HepG2 (cell line): ENCODE measurements around the gene CX3CR1. TPM values are rescaled to one million over a fixed set of nuclear protein-coding genes. Genes with fewer than 3 reads are reported as not detected.

Source experiments
- CHD2 ChIP-seq: IDR thresholded peaks from 2 replicates; pipeline ENCODE4 v1.6.1; 2011; ENCODE audit warnings: low read depth, low read length, improper control_type of control experiment
- CREB1 ChIP-seq, 2 experiments: fragments of 450-650 bp in 1 of 2; IDR thresholded peaks; 2 replicates each; pipeline ENCODE4 v1.6.1; 2016 to 2017; ENCODE audit warnings: control low read depth in 1 of 2, mild to moderate bottlenecking in 1 of 2, missing compliant biosample characterization in 1 of 2, missing genetic modification characterization in 1 of 2
- GATAD2A ChIP-seq: IDR thresholded peaks from 2 replicates; pipeline ENCODE4 v1.6.1; 2016
- GFI1 ChIP-seq: sonication (generic); formaldehyde crosslinking; IDR thresholded peaks from 2 replicates; pipeline ENCODE4 v1.5.0; 2020; ENCODE audit warnings: missing genetic modification reagents, mild to moderate bottlenecking, borderline replicate concordance
- HNF4G ChIP-seq, 2 experiments: sonication (generic) in 1 of 2; formaldehyde crosslinking in 1 of 2; IDR thresholded peaks; 2 replicates each; pipeline versions ENCODE4 v1.4.0 to v1.6.1; 2011 to 2020; ENCODE audit warnings: borderline replicate concordance in 2 of 2, low read depth in 2 of 2, mild to moderate bottlenecking in 2 of 2, low read length in 1 of 2, missing genetic modification reagents in 1 of 2, moderate library complexity in 1 of 2
- MLX ChIP-seq: IDR thresholded peaks from 2 replicates; pipeline ENCODE4 v1.6.1; 2016
- MTA3 ChIP-seq: sonication (generic); formaldehyde crosslinking; IDR thresholded peaks from 2 replicates; pipeline ENCODE4 v1.4.0; 2020; ENCODE audit warnings: missing genetic modification reagents
- MZF1 ChIP-seq: sonication (generic); formaldehyde crosslinking; IDR thresholded peaks from 2 replicates; pipeline ENCODE4 v1.8.1; 2023; ENCODE audit warnings: mild to moderate bottlenecking, missing genetic modification reagents, borderline replicate concordance
- REST ChIP-seq, 2 experiments: IDR thresholded peaks; 2 replicates each; pipeline ENCODE4 v1.6.1; 2011 to 2012; ENCODE audit warnings: low read length in 2 of 2, borderline replicate concordance in 1 of 2, low read depth in 1 of 2, mild to moderate bottlenecking in 1 of 2, moderate library complexity in 1 of 2
- SRSF4 ChIP-seq: fragments of 200-400 bp; formaldehyde crosslinking; IDR thresholded peaks from one replicate; pipeline ENCODE4 v1.6.1; 2018; ENCODE audit warnings: mild to moderate bottlenecking, low read depth, low read length, moderate library complexity; ENCODE audit not compliant: poor library complexity, severe bottlenecking
- ZBTB1 ChIP-seq: sonication (generic); formaldehyde crosslinking; IDR thresholded peaks from 2 replicates; pipeline ENCODE4 v1.4.0; 2020; ENCODE audit warnings: missing genetic modification reagents, borderline replicate concordance
- ZFP41 ChIP-seq: sonication (generic); formaldehyde crosslinking; IDR thresholded peaks from 2 replicates; pipeline ENCODE4 v1.4.0; 2020; ENCODE audit warnings: mild to moderate bottlenecking, missing genetic modification reagents, borderline replicate concordance
- ZNF33A ChIP-seq: sonication (generic); formaldehyde crosslinking; IDR thresholded peaks from 2 replicates; pipeline ENCODE4 v1.5.1; 2020; ENCODE audit warnings: missing genetic modification reagents, mild to moderate bottlenecking, moderate library complexity, borderline replicate concordance
- ZNF615 ChIP-seq: sonication (generic); formaldehyde crosslinking; IDR thresholded peaks from 2 replicates; pipeline ENCODE4 v1.5.0; 2020; ENCODE audit warnings: mild to moderate bottlenecking, missing genetic modification reagents, borderline replicate concordance
- ZNF674 ChIP-seq: sonication (generic); formaldehyde crosslinking; IDR thresholded peaks from 2 replicates; pipeline ENCODE4 v1.5.0; 2020; ENCODE audit warnings: low read depth, mild to moderate bottlenecking, missing genetic modification reagents
- polyA plus RNA-seq, 8 experiments: library from polyadenylated mRNA; depleted of rRNA in 3 of 8; stranded (reverse) in 7 of 8; unstranded in 1 of 8; fragments of >200 nt; fragmentation: Illumina TruSeq in 4 of 8; extraction: Trizol in 4 of 8; gene quantifications; 2 replicates each; pipeline versions ENCODE4 v1.2.1 to v1.2.3, GENCODE V29; 2011 to 2016; ENCODE audit warnings: low read depth in 4 of 8, missing spikeins in 1 of 8, mixed read lengths in 1 of 8; ENCODE audit not compliant: insufficient read depth in 1 of 8
- total RNA-seq, 5 experiments: library from RNA; depleted of rRNA; stranded (reverse); fragments of >200 nt; fragmentation: Illumina TruSeq; extraction: Trizol; gene quantifications; 2 replicates each; pipeline ENCODE4 v1.2.3, GENCODE V29; 2016; ENCODE audit warnings: low read depth in 1 of 5
- TF ChIP-seq, protein P1 (sequence below): sonication (generic); formaldehyde crosslinking; IDR thresholded peaks from 2 replicates; pipeline ENCODE4 v1.4.0; 2020; ENCODE audit warnings: missing genetic modification reagents
- TF ChIP-seq, protein P2 (sequence below): IDR thresholded peaks from 2 replicates; pipeline ENCODE4 v1.6.1; 2016; ENCODE audit warnings: low read depth

Gene CX3CR1
- total and polyA plus RNA-seq, 2 of the 13 experiments (the other 11 are each of a cell fraction or from before 2014, with no cell fraction given), result not detected

DNA sequence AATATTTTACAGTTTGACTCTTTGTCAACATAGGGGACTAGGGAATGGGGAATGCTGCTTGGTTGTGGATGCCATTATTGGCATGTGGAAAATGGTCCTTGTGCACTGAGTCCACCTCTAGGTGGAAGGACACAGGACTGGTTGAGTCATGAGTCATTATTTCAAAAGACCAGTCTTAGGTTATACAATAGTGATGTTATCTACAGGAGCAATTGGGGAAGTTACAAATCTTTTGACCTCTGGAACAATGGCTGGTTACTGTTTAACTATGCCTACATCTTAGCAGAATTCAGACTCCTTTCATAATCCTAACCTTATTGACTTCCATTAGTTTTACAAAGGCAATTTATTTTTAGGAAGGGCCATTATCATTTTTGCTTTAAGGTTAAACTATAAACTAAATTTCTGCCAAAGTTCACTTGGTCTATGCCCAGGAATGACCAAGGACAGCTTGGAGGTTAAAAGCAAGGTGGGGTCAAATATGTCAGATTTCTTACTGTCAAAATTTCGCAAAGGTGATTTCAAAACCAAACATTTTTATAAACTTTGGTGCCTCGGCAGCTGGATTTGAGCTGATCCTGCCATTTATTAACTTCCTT is 37.8 kb upstream of the CX3CR1 start (continued):
- TF ChIP-seq ZFP41 (CRISPR knock-in tag) (no peak), ZBTB1 (no peak), HNF4G (IDR thresholded peaks at IDR 0.05; ENCODE audit: borderline replicate concordance, low read depth, low read length) (peak; percentile 85), HNF4G (CRISPR knock-in tag; IDR thresholded peaks at IDR 0.05; ENCODE audit: borderline replicate concordance, low read depth) (peak; percentile 60; the same call in 1 of the 2 replicates), ZNF674 (no peak), REST (IDR thresholded peaks at IDR 0.05; ENCODE audit: borderline replicate concordance in 1 of 2, low read depth in 1 of 2, low read length in 2 of 2) (no peak), MLX (CRISPR knock-in tag) (peak; percentile 74), GFI1 (peak; percentile 82), ZNF615 (CRISPR knock-in tag) (0 out of 2 replicates have a peak, but pooled peaks have one; percentile 64), SRSF4 (no peak), MZF1 (CRISPR knock-in tag) (peak; percentile 74; the same call in 1 of the 2 replicates), ZNF33A (CRISPR knock-in tag) (peak; percentile 46; the same call in 1 of the 2 replicates), GATAD2A (CRISPR knock-in tag) (peak; percentile 94), MTA3 (CRISPR knock-in tag) (no peak), CHD2 (no peak), CREB1 (IDR thresholded peaks at IDR 0.05) (peak; percentile 57; the same call in 1 of the 2 replicates), CREB1 (CRISPR knock-in tag; IDR thresholded peaks at IDR 0.05) (peak; percentile 81)
- TF ChIP-seq, protein P1, sequence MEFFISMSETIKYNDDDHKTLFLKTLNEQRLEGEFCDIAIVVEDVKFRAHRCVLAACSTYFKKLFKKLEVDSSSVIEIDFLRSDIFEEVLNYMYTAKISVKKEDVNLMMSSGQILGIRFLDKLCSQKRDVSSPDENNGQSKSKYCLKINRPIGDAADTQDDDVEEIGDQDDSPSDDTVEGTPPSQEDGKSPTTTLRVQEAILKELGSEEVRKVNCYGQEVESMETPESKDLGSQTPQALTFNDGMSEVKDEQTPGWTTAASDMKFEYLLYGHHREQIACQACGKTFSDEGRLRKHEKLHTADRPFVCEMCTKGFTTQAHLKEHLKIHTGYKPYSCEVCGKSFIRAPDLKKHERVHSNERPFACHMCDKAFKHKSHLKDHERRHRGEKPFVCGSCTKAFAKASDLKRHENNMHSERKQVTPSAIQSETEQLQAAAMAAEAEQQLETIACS, result no peak
- TF ChIP-seq, protein P2, sequence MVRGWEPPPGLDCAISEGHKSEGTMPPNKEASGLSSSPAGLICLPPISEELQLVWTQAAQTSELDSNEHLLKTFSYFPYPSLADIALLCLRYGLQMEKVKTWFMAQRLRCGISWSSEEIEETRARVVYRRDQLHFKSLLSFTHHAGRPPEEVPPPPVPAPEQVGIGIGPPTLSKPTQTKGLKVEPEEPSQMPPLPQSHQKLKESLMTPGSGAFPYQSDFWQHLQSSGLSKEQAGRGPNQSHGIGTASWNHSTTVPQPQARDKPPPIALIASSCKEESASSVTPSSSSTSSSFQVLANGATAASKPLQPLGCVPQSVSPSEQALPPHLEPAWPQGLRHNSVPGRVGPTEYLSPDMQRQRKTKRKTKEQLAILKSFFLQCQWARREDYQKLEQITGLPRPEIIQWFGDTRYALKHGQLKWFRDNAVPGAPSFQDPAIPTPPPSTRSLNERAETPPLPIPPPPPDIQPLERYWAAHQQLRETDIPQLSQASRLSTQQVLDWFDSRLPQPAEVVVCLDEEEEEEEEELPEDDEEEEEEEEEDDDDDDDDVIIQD, result peak; percentile 99
